ENCODE results near the gene RBMS3.

Gene RBMS3

DNA sequence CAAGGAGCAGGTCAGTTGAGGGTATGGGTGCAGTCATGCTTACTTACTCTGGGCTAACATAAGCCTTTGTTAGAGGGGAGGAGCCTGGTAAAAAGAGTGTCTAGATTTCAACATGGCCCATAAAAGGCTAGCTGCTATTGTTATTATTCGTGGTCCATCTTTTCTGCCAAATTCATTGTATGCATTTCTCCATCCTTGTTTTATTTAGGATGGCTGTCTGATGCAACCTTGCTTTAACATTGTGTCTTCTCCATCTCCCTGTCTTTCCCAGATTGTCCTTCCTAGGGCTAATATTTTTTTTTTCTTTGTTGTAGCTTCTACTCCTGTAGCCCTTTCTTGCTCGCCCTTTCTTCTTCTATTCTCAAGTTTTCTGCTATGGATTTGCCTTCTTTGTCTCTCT, 12.6 kb downstream of the RBMS3 start:
- no peak for DNase-seq (ENCODE audit: extremely low spot score)
- CTCF ChIA-PET = interaction anchor here (1.1 kb wide), 1 partner anchor 80 kb away, joined by 3 read pairs; no protein-coding TSS in a partner anchor

DNA sequence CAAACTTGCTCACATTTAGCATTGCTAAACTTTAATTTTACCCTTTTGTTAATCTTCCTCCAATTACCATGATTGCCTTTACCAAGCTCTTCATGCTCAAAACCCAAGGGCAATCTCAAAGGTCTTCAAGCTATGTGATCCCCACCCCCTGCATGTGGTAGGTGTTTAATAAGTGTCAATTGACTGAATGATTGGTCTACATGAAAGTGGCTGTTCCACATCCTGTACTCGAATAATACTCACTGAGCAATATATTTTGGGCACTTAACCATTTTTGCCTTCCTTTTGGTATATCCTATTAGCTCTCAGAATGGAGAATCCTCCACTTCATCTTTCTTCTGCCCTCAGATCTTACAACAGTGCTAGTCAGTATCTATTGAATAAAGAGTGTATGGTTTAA, 17.1 kb downstream of the RBMS3 start:
- DNase-seq (ENCODE audit: extremely low spot score) = no peak
- TF ChIP-seq SUZ12 (IDR thresholded peaks at IDR 0.05) = no peak
- POLR2A ChIA-PET = no interaction called here
- CTCF ChIA-PET = interaction anchor here (0.7 kb wide), 1 partner anchor 383 kb away, joined by 3 read pairs; no protein-coding TSS in a partner anchor

More for the DNA sequence above, 12.6 kb downstream of the RBMS3 start:
- TF ChIP-seq FOXK2 (IDR thresholded peaks at IDR 0.05) (no peak), ELF4 (IDR thresholded peaks at IDR 0.05) (no peak), ZNF384 (IDR thresholded peaks at IDR 0.05) (no peak), L3MBTL2 (conservative IDR thresholded peaks at IDR 0.05) (no peak), SP1 (IDR thresholded peaks at IDR 0.05) (no peak), ARNT (IDR thresholded peaks at IDR 0.05) (no peak), FOXM1 (IDR thresholded peaks at IDR 0.05; ENCODE audit: borderline replicate concordance) (no peak), CTBP1 (IDR thresholded peaks at IDR 0.05; ENCODE audit: borderline replicate concordance) (no peak), LEF1 (IDR thresholded peaks at IDR 0.05; ENCODE audit: borderline replicate concordance) (no peak), TARDBP (IDR thresholded peaks at IDR 0.05) (no peak), PKNOX1 (IDR thresholded peaks at IDR 0.05) (no peak), HDGF (IDR thresholded peaks at IDR 0.05; ENCODE audit: borderline replicate concordance) (no peak), BHLHE40 (IDR thresholded peaks at IDR 0.05; ENCODE audit: borderline replicate concordance) (no peak), SUZ12 (IDR thresholded peaks at IDR 0.05) (no peak), NFRKB (IDR thresholded peaks at IDR 0.05) (no peak), FOXA1 (IDR thresholded peaks at IDR 0.05) (no peak)
- POLR2A ChIA-PET = no interaction called here

DNA sequence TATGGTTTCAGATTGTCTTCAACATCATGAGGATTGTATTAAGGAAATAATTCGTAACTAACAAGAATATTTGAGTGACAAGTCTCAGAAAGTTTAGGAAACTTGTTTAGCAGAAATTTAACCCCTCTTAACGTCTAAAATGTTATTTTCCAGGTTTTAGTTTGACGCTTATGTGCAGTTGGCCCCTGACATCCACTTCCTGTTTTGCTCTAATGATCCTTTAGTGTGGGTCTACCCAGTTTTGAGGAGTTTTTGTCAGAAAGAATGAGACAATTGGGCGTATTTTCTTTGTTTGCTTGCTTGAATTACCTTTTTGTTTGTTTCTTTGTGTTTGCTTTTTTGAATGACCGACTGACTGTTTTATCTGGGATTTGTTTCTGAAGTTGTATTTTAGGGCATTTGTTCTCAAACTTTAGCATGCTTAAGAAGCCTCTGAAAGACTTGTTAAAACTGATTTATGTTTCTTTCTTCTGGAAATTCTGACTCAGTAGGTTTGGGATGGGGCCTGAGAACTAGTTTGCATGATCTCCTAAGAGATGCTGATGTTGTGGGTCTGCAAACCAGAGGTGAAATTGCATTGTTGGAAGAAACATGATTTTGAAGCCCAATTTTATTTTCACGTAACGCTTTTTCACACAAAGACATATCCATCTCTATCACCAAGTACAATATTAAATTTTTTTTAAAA, 20.6 kb downstream of the RBMS3 start:
- POLR2A ChIA-PET = no interaction called here
- CTCF ChIA-PET = no interaction called here
- TF ChIP-seq FOXA1 (IDR thresholded peaks at IDR 0.05) (no peak), TARDBP (IDR thresholded peaks at IDR 0.05) (no peak), ARNT (IDR thresholded peaks at IDR 0.05) (no peak), FOXK2 (IDR thresholded peaks at IDR 0.05) (no peak), NFRKB (IDR thresholded peaks at IDR 0.05) (no peak), SUZ12 (IDR thresholded peaks at IDR 0.05) (no peak), ELF4 (IDR thresholded peaks at IDR 0.05) (no peak), HDGF (IDR thresholded peaks at IDR 0.05; ENCODE audit: borderline replicate concordance) (no peak), BHLHE40 (IDR thresholded peaks at IDR 0.05; ENCODE audit: borderline replicate concordance) (no peak), LEF1 (IDR thresholded peaks at IDR 0.05; ENCODE audit: borderline replicate concordance) (no peak), L3MBTL2 (conservative IDR thresholded peaks at IDR 0.05) (no peak), FOXM1 (IDR thresholded peaks at IDR 0.05; ENCODE audit: borderline replicate concordance) (no peak), ZNF384 (IDR thresholded peaks at IDR 0.05) (no peak), CTBP1 (IDR thresholded peaks at IDR 0.05; ENCODE audit: borderline replicate concordance) (no peak), SP1 (IDR thresholded peaks at IDR 0.05) (no peak), PKNOX1 (IDR thresholded peaks at IDR 0.05) (no peak)
- DNase-seq (ENCODE audit: extremely low spot score) = no peak

- DNase-seq (ENCODE audit: extremely low spot score) = no peak
- TF ChIP-seq TARDBP (IDR thresholded peaks at IDR 0.05) (no peak), ZNF384 (IDR thresholded peaks at IDR 0.05) (no peak), NFRKB (IDR thresholded peaks at IDR 0.05) (no peak)
- POLR2A ChIA-PET = no interaction called here
- CTCF ChIA-PET = no interaction called here
Measured at GRCh38 chr3:29302619-29303018, 21.7 kb downstream of the RBMS3 start.

- ChIA-PET POLR2A (no interaction called here), CTCF (no interaction called here)
- DNase-seq (ENCODE audit: extremely low spot score) = no peak
- no peak for TF ChIP-seq FOXA1 (IDR thresholded peaks at IDR 0.05)
- TF ChIP-seq L3MBTL2 (conservative IDR thresholded peaks at IDR 0.05) = no peak
Measured at GRCh38 chr3:29307295-29307694, 26.4 kb downstream of the RBMS3 start.

- no peak for TF ChIP-seq SUZ12 (IDR thresholded peaks at IDR 0.05)
- no peak for TF ChIP-seq ELF4 (IDR thresholded peaks at IDR 0.05)
- no peak for TF ChIP-seq HDGF (IDR thresholded peaks at IDR 0.05; ENCODE audit: borderline replicate concordance)
- TF ChIP-seq FOXM1 (IDR thresholded peaks at IDR 0.05; ENCODE audit: borderline replicate concordance) = no peak
- TF ChIP-seq LEF1 (IDR thresholded peaks at IDR 0.05; ENCODE audit: borderline replicate concordance) = no peak
- no peak for TF ChIP-seq TARDBP (IDR thresholded peaks at IDR 0.05)
- TF ChIP-seq FOXK2 (IDR thresholded peaks at IDR 0.05) = no peak
- no peak for TF ChIP-seq ARNT (IDR thresholded peaks at IDR 0.05)
- TF ChIP-seq PKNOX1 (IDR thresholded peaks at IDR 0.05) = no peak
- TF ChIP-seq ZNF384 (IDR thresholded peaks at IDR 0.05) = no peak
- TF ChIP-seq BHLHE40 (IDR thresholded peaks at IDR 0.05; ENCODE audit: borderline replicate concordance) = no peak
- no peak for TF ChIP-seq SP1 (IDR thresholded peaks at IDR 0.05)
- TF ChIP-seq CTBP1 (IDR thresholded peaks at IDR 0.05; ENCODE audit: borderline replicate concordance) = no peak
- TF ChIP-seq NFRKB (IDR thresholded peaks at IDR 0.05) = no peak
- TF ChIP-seq FOXA1 (IDR thresholded peaks at IDR 0.05) = no peak
- TF ChIP-seq L3MBTL2 (conservative IDR thresholded peaks at IDR 0.05) = no peak
- ChIA-PET POLR2A (no interaction called here), CTCF (no interaction called here)
- no peak for DNase-seq (ENCODE audit: extremely low spot score)
Measured at GRCh38 chr3:29310865-29311264, 30.0 kb downstream of the RBMS3 start.

GRCh38 chr3:29311795-29312194, 30.9 kb downstream of the RBMS3 start:
- no peak for TF ChIP-seq FOXK2 (IDR thresholded peaks at IDR 0.05)
- TF ChIP-seq ELF4 (IDR thresholded peaks at IDR 0.05) = no peak
- TF ChIP-seq NFRKB (IDR thresholded peaks at IDR 0.05) = no peak
- no peak for TF ChIP-seq ZNF384 (IDR thresholded peaks at IDR 0.05)
- TF ChIP-seq ARNT (IDR thresholded peaks at IDR 0.05) = no peak
- TF ChIP-seq FOXM1 (IDR thresholded peaks at IDR 0.05; ENCODE audit: borderline replicate concordance) = no peak
- TF ChIP-seq BHLHE40 (IDR thresholded peaks at IDR 0.05; ENCODE audit: borderline replicate concordance) = no peak
- no peak for TF ChIP-seq SP1 (IDR thresholded peaks at IDR 0.05)
- TF ChIP-seq LEF1 (IDR thresholded peaks at IDR 0.05; ENCODE audit: borderline replicate concordance) = no peak
- no peak for TF ChIP-seq L3MBTL2 (conservative IDR thresholded peaks at IDR 0.05)
- no peak for TF ChIP-seq HDGF (IDR thresholded peaks at IDR 0.05; ENCODE audit: borderline replicate concordance)
- no peak for TF ChIP-seq TARDBP (IDR thresholded peaks at IDR 0.05)
- TF ChIP-seq FOXA1 (IDR thresholded peaks at IDR 0.05) = no peak
- no peak for TF ChIP-seq PKNOX1 (IDR thresholded peaks at IDR 0.05)
- no peak for TF ChIP-seq CTBP1 (IDR thresholded peaks at IDR 0.05; ENCODE audit: borderline replicate concordance)
- DNase-seq (ENCODE audit: extremely low spot score) = no peak
- ChIA-PET CTCF (no interaction called here), POLR2A (no interaction called here)

Data from HEK293T (cell line).